GM18870 (cell line): Measurements from ENCODE around the gene KLF13.

Experiments
- ATAC-seq: cut with Tn5 transposase; IDR thresholded peaks from one replicate; pipeline ENCODE4 v1.9.1; 2021; ENCODE audit warnings: moderate library complexity; ENCODE audit not compliant: unreplicated experiment

Gene KLF13

DNA sequence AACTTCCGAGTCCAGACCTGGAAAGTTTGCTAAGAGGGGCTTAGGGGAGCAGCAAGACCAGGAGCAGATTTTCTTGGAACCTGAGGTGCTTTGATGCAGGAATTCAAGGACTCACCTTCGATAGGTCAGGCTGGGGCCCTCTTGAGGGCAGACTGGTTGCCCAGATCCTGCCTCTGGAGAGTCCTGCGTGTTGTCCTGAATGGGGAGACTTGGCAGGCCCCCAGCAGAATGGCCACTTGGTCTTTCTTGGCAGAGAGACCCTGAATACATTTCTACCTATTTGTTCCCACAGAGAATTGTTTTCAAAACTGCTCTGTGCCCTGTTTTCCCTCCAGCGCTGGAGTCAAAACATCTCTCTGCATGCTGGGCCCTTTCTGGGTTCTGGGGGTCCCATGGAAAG lies 4.2 kb downstream of the KLF13 start:
- no peak for ATAC-seq

DNA sequence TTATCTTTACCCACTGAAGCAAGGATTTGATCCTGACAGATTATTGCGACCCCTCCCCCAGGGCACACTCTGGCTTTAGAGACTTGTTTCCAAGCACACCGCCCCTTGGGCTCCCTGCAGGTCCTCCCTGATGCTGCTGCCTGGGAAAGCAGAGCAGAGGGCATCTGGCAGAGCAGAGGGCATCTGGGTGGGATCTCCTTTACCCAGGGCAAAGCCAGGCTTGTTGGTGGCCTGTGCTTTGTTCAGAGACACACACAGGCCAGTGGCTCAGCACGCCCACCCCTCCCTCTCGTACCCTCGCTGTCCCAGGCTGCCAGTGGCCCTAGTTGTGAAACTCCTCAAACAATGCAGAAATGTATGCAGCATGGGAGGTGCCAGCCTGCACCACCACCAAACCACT lies 4.8 kb downstream of the KLF13 start:
- ATAC-seq = no peak

GRCh38 chr15:31332020-31332680 lies 5.5 kb downstream of the KLF13 start:
- no peak for ATAC-seq

DNA sequence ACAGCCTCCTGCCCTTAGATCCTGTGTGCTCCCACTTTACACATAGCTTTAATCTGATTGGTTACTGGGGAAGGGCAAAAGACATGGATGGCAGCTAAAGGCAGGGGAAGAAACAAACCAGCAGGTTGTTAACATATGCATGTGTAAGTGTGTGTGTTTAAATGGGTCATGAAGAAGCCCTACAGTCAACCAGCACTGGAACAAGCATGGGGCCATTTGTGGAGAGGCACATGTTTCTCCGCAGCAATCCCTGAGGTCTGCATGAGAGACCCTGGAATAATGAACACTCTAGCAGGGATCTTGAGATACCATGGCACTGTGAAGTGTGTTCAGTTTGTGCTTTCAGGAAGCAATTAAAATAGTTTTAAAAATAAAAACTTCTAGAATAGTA lies 6.0 kb downstream of the KLF13 start:
- no peak for ATAC-seq

- no peak for ATAC-seq
These were observed 6.5 kb downstream of the KLF13 start for GRCh38 chr15:31333119-31333518.

- no peak for ATAC-seq
These were observed 7.2 kb downstream of the KLF13 start for GRCh38 chr15:31333820-31334219.

GRCh38 chr15:31335989-31336592 lies 9.5 kb downstream of the KLF13 start:
- ATAC-seq = no peak

GRCh38 chr15:31336593-31337295 lies 10.1 kb downstream of the KLF13 start:
- ATAC-seq = no peak

- no peak for ATAC-seq
These were observed 10.9 kb downstream of the KLF13 start for GRCh38 chr15:31337352-31338031.

DNA sequence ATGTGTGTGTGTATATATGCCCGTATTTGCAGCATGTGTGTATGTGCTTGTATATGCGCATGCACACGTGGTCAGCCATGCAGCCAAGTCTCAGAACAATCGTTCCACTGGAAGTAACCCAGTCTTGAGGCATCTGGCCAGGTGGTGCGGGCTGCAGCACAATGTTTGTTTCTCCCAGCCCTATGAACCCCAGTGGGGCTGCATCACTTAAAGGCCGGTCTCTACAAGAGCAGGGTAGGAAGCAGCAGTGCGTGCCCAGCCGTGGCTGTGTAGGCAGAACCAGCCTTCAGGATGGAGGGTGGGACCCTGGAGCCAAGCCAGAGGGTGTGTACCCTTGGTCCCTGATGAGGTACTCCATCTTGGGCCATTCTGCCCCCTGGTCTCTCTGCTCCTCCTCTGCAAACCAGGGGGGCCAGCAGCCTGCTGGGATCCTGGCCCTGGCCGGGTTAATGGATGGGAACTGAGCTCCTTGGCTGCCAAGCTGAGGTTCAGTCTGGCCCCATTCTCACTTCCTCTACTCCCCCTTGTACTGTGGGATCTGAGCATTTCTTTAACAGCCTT lies 11.8 kb downstream of the KLF13 start:
- no peak for ATAC-seq

- no peak for ATAC-seq
These were observed 12.4 kb downstream of the KLF13 start for GRCh38 chr15:31338879-31339557.

- ATAC-seq = no peak
These were observed 12.9 kb downstream of the KLF13 start for GRCh38 chr15:31339558-31339895.

DNA sequence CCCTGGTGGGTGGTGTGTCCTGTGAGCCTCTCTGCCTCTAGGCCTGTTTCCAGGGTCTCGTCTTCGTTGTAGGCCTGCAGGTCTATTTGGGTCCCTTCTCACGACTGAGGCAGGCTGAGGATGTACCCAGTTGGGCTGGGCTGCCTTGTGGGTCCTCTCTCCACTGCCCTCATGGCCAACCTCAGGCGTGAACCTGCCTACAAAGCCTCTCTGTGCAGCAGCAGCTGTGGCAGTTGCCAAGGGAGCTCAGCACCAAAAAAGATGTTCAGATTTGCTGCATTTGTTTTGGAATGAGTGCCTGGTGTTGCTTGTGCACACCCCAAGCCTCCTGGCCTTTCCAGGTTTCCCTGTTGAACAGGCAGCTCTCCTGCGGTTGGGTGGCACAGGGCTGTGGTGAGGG lies 13.4 kb downstream of the KLF13 start:
- ATAC-seq = no peak

DNA sequence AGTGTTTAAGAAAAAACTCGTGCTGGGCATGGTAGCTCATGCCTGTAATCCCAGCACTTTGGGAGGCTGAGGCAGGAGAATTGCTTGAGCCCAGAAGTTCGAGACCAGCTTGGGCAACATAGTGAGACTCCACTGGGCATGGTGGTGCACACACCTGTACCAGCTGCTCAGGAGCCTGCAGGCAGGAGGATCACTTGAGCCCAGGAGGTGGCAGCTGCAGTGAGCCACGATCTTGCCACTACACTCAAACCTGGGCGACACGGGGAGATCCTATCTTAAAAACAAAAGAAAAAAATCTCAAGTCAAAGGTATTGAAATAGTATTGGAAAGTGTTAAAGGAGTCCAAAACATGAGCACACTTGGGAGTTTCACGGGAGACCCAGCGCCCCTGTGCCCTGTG lies 14.0 kb downstream of the KLF13 start:
- ATAC-seq = no peak

DNA sequence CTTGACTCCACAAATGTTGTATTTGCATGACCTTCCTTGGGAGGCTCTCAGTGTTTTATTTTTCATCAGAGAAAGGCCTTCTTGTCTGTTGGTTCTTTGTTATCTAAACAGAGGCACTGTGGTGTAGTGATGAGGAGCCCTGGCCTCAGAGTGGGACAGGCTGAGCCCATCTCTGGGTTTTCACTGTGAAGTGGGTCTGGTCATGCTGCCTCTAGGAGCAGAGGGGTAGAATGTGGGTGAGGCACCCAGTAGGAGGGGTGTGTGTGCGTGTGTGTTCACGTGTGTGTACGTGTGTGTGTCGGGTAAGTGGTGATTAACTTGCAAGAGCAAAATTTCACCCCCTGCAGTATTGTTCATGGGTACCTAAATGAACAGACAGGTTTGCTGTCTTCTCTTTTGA lies 14.4 kb downstream of the KLF13 start:
- ATAC-seq = no peak

DNA sequence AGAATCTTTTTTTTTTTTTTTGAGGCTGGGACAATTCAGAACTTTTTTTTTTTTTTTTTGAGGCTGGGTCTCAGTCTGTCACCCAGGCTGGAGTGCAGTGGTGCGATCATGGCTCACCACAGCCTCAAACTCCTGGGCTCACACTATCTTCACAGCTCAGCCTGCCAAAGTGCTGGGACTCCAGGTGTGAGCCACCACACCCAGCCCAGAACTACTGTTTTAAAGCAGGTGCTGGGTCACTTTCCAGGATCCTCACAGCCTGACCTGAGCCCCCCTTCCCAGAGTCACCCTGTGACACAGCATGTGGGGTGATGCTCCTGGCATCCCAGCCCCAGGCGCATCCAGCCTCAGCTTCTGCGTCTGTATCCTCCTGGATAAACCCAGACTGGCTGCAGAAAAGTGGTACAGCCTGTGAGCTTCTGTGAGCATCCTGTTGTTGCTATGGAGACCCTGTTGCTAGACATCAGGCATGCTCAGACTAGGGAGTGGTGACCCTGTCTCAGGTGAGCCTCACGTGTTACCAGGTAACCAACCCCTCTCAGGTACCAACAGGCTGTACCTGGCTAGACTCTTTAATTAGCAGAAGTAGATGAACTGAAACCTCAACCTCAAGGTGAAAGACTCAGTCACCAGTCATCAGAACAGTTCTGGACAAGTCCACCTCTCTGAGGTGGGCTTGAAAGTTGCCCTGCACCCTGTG lies 15.0 kb downstream of the KLF13 start:
- ATAC-seq = no peak

DNA sequence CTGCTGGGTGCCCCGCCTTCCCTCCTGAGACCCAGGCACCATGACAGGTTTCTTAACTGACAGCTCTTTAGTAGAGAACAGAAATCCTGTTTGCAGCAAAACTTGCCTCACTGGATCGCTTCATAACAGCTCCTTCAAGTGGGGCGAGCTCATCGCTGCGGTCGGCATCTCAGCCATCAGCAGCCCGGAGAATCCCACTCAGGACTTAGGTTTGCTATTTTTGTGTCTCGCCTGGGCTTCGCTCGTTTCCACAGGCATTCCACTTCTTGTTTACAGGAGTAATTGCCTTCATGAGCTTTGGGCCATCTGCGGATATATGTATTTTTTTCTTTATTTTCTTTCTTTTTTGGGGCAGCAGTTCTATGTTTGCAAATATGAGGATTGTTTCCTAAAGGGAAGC lies 15.7 kb downstream of the KLF13 start:
- no peak for ATAC-seq

- no peak for ATAC-seq
These were observed 16.4 kb downstream of the KLF13 start for GRCh38 chr15:31342781-31343626.

- ATAC-seq = no peak
These were observed 17.2 kb downstream of the KLF13 start for GRCh38 chr15:31343831-31344230.

DNA sequence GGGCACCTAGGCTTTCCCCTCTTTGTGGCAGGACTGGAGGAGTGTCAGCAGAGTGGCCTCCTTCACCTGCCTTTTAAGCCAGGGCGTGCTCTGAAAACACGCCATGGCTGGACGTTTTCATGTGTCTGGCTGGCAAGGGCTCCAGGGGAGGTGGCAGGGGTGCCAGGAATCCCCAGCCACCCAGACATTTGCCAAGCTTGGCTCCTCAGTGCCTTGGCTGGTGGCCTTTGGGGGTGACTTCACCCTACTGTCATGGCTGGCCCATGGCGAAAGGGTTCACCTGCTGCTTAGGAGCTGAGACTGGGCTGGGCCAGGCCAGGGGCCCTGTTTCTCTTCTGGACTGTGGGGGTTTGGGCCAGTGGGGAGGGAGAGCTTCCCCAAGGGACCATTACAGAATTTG lies 17.6 kb downstream of the KLF13 start:
- no peak for ATAC-seq
